LNCAP (cell line): Measurements from ENCODE around the gene PPP2CA.

Experiments
- CTCF ChIP-seq: fragments of 450-650 bp; IDR thresholded peaks from 2 replicates; pipeline ENCODE4 v1.5.1; 2017; ENCODE audit warnings: mild to moderate bottlenecking

Gene PPP2CA

DNA sequence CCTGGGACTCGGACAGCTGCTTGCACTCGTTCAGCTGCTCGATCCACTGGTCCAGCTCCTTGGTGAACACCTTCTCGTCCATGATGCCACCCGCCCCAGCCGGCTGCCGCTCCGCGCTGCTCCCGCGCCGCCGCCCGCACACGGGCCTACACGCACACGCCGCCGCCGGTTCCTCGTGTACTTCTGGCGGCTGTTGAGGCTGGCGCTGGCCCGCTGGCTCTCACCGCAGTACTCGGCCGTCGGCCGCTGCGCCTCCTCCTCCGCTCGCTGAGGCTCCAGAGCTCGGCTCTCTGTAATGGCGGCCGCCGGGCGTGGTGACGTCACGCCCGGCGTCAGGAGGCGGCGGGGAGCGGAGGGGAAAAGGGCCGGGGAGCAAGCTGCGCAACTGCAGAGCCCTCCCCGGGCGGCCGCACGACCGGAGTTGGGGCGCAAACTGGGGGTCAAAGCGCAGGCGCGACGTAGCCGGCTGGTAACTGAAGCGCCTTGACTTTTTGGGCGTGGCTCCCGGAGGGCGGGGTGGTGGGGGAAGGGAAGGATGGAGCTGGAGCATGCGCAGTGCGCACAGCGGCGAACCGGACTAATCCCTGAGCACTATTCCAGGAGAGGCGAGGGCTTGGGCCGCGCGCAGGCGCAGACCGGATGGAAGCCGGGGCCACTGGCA lies at the start of gene PPP2CA:
Gene PPP2CA, minus strand, starts transcription at position 294 of the 661 bp plus-strand sequence. Its CDS starts 212 bp downstream, at position 82.
- TF ChIP-seq CTCF, result no peak

GRCh38 chr5:134273642-134274395 lies 47.9 kb upstream of the PPP2CA start:
- TF ChIP-seq CTCF, result no peak

GRCh38 chr5:134271059-134271458 lies 45.2 kb upstream of the PPP2CA start:
- no peak for TF ChIP-seq CTCF

GRCh38 chr5:134268919-134269318 lies 43.0 kb upstream of the PPP2CA start:
- TF ChIP-seq CTCF, result no peak

- TF ChIP-seq CTCF, result no peak
Observed at GRCh38 chr5:134268019-134268601, 42.2 kb upstream of the PPP2CA start.

GRCh38 chr5:134267366-134268018 lies 41.6 kb upstream of the PPP2CA start:
- TF ChIP-seq CTCF, result no peak

DNA sequence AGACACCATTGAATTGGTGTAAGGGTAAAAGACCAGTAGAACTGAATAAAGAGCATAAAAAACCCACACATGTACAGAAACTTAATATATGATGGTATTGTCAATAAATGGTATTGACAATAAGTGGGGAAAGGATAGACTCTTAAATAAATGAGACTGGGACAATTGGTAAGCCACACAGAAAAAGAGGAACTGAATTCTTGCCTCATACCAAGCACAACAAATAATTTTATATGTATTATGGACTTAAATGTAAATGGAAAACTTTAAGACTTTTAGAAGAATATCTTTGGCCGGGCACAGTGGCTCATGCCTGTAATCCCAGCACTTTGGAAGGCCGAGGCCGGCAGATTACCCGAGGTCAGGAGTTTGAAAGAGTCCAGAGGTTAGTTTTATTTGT lies 37.9 kb upstream of the PPP2CA start:
- no peak for TF ChIP-seq CTCF
